CD4-positive, alpha-beta T cell treated with Interferon gamma for 1 hour (primary cell): ENCODE results near the gene CCNY.

Experiments used
- DNase-seq: peaks from one replicate; pipeline ENCODE4 v3.0.0-alpha.2; 2020

The CCNY gene

DNA sequence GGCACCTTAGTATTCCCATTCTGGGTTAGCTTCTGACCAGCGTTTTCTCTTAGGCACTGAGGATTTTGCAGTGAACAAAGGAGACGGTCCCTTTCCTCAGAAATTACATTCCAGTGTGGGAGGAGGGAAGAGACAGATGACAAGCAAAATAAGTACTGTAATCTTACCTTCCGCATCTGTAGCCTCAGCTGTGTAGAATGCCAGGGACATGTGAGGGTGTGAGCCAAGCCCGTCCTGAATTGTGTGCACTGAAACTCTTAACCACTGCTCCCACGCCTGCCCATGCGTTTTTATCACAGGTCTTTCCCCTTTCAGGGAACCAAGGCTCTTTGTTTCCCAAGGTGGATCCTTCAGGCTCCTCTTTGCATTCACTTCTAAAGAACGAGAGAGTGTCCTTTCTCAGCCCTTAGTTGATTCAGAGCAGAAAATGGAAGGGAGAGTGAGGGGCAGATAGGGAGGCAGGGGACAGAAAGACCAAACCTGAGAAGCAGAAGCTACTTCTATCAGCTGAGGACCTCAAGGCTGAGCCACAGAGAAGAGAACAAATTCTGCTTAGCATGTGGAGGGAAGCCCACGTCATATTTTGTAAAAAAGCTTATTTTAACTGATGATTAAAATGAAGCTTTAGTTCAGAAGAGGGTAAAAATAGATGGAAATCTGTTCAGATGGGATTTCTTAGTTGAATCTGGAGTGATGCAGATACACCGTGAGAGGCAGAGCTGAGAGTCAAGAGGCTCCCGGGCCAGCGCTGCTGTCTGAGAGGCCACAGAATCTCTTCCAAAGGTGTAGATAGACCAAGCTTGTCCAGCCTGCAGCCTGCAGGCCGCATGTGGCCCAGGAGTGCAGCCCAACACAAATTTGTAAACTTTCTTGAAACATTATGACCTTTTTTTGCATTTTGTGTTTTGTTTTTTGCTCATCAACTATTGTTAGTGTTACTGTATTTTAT, 122.5 kb downstream of the CCNY start:
- no peak for DNase-seq

DNA sequence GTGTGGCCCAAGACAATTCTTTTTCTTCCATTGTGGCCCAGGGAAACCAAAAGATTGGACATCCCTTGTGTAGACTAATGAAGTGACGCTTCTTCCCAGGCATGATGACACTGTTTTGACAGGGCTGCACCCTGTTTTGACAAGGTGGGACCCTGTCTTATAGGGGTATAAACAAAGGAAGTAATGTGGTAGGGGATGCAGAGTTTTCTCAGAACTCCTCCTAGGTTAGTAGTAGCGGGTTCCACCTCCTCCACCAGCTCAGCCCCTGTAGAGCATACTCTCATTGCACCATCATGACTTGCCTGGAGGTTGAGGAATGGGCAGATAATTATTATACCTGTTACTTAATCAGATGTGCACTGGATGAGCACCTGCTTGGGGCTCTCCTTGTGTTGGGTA, 123.1 kb downstream of the CCNY start:
- no peak for DNase-seq

DNA sequence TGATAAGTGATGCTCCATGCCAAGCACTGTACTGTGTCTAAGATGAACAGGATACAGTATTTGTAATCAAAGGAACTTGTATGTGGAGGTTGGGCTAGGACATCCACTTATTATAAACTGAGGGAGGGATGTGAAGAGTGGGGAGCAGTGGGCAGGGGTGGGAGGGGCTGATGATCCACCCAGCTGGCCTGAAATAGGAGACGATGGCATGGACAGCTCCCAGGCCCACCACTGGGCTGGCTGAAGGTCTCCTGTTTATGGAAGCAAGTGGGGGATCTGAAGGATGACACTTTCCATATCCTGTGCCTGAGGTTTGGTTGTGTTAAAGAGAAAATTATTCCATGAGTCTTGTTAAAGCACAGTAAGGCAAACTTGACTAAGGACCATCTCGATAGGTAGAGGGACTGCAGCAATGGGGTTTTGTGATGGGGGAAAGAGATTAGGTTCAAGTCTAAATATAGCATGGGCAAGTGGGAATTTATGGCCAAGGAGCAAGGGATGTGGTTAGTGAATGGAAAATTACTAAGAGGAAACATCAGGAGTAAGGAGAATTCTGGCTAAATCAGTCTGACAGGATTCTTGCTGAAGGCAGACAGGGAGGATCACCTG, 124.6 kb downstream of the CCNY start:
- no peak for DNase-seq

DNA sequence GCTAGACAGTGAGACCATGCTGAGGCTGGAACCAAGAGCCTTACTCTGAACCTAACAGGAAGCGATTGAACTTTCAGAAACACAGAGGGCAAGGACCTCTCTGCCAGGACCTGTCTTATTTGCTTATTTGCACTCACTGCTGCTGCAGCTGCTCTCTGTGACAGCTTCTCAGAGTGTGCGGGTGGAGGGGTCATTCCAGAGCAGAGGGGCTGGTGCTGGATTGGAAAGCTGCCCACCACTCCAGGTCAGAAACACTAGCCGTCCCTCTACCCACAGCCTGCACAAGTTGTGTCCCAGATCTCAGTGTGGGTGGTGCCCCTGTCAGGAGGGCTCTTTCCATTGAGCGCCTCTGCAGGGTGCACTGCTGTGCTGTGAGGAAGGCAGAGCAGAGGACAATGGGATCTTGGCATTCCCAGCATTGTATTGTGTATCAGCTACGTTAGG, 126.2 kb downstream of the CCNY start:
- no peak for DNase-seq

DNA sequence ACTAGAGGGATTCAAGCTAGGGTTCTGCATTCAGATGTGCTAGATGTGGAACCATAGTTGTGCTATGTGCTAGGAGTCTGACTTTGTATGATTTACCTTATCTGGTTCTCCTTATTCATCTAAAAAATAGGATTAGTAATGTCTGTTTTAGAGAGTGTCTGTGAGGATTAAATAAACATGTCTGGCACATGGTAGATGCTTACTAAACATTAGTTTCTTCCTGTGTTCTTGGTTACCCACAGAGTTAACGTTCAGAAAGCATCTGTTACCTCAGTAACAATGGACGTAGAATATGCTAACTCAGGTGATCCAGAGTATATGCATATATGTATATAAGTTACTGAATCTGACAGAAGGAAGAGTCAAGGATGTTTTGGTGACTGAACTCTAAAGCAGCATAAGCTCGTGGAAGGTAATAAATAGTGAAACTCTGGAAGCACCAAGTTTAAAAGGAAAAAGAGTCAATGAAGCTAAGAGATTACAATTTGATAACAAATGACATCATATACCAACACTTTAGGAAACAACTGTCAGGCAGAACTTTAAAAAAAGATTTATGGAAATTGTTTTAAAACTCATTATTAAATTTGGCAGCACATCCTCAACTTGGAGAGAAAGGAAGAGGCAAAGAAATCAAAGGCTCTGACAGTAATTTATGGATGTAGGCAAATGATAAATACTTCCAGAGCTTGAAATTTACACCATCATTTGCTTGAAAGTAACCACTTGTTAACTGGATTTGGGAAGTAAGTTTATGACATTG, 127.0 kb downstream of the CCNY start:
- DNase-seq, result no peak

DNA sequence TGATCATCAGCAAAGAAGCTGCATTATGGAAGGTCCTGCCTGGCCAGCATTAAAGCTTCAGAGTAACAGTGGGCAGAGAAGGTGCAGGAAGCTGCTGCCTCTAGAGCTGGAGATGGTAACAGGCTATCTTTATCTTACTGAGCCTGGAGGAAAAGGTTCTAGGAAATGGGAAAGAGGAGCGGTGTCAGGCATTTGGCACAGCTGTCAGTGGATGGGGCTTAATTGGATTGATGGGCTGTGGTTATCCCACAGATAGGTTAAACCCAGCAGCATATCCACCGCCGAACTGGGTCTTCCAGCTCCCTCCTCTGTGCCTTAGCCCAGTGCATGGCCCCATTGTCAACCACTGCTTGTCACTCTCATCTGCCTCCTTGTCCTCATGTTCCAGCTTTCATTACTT, 127.6 kb downstream of the CCNY start:
- no peak for DNase-seq

DNA sequence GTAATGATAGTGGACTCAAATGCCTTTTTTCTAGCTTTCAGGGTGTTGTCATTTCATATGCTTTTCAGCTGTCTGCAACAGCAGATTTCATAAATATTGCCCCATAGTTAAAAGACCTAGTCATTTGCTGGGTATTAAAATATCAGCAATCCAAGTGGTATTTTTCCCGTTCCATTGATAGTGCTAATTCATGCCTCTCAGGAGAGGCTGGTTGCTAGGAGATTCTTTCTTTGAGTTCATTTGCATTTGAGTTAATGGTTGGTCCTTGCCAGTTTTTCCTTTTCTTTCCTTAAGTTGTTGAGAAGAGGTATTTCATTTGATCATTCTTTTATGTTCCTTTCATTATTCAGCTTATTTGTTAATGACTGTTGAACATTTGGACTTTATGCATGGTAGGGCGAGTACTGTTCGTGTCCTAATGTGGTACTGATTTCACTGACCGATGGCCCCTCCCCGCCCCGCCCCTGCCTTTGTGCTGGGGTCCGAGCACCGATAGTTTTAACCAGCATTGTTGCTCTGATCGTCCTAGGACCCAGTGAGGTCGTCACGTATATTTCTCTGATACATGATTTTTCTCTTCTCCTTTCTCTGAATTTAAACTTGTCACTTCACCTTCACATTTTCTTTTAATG, 128.6 kb downstream of the CCNY start:
- no peak for DNase-seq

DNA sequence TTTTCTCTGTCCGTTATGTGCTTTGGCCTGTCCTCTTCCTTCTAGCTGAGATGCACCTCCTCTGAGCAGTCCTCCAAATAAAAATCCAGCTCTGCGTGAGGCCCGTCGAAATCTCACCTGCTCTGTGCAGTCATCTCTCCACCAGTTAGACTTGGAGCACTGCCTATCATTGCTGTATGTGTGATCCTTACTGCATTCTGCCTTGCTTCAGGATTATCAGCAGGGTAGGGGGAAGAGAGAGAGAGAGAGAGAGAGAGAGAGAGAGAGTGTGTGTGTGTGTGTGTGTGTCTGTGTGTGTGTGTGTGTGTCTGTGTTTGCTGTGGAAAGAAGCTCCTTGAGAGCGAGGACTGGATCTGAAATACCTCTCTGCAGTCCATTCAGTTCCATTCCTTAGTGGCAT, 129.4 kb downstream of the CCNY start:
- DNase-seq, result no peak

DNA sequence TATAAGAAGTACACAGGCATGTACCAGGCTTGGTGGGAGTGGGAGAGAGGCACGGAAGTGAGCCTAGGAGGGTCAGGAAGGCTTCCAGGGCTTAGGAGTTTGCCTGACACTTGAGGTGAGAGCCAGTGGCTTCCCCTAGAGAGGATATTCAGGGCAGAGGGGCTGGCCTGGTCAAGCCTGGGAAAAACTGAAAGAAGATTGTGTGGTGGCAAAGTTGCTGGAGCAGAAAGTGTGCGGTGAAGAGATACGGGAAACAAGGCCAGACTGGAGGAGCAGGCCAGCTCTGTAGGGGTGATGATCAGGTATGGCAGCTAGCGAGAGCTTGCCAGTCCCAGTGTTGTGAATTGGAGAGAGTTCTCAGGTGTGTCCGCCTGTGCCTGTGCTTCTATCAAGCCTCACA, 129.9 kb downstream of the CCNY start:
- DNase-seq, result no peak

DNA sequence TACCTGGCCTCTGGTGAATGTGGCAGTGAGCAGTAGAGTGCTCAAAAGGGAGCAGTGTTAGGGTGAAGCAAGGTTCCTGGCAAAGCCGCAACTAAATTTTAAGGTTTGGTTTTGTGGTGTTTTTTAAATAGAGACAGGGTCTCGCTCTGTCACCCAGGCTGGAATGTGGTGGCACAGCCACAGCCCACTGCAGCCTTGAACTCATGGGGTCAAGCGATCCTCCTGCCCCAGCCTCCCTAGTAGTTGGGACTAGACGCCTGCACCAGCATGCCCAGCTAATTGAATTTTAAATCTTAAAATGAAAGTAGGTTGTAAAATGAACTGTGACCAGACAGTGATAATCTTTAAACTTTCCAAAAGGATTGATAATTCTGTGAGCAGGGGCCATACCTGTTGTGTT, 130.4 kb downstream of the CCNY start:
- DNase-seq, result no peak

DNA sequence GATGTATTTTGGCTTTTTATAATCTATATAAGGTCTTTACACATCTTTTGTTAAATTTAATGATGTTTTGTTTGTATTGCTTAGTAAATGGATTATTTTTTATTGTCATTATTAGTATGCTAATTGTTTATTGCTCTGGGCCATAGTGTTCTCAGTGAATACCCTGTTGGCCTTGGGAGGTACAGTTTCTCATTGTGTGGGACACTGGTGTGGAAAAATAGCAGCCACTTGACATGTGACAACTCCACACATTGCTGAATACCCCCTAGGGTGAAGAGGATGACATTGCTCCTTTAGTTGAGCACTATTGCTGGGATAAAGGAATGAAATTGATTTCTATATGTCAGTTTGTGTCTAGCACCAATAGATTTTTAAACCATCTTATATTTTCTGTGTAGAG, 130.9 kb downstream of the CCNY start:
- no peak for DNase-seq

DNA sequence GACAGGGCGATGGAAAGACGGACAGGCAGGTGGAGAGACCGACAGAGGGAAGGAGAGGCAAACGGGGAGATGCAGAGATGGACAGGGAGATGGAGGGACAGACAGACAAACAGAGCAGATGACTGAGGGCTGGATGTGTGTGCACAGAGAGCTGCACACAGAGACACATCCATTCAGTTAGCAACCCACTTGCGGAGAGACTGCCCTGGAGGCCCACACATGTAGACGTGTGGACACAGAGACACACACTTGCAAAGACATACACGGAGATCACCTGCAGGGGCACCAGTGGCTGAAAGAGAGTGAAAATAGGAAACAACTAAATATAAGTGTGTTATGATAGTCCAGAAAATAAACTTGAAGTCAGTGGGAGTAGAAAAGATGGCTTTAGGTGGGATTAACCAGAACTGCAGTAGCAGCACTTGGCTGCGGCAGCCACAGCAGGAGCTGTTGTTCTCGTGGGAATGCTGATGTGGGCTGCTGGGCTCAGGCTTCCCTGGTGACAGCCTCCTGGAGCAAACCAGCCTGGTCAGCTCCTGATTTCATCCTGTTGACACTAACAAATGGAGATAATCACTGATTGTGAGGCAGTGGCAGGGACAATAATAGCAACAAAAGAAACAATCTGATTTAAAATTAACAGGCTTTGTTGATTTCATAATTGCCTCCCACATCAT, 134.1 kb downstream of the CCNY start:
- no peak for DNase-seq

DNA sequence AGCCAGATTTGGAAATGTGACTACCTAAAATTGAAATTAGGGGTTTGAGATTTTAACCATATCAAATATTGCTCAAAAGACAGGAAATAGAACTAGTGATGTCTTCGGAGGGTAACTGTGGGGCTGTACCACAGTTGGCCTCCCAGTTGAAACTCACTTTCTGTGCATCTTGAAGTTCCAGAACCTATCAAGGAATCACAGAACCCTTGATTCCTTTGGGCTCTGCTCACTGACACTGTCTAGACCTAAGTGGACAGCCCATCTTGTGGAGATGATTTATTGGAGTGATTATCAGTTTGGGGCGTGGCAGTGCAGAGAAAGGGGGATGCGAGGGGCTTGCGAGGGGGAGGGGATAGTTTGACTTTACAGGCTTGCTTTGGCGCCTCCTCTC, 134.6 kb downstream of the CCNY start:
- no peak for DNase-seq

DNA sequence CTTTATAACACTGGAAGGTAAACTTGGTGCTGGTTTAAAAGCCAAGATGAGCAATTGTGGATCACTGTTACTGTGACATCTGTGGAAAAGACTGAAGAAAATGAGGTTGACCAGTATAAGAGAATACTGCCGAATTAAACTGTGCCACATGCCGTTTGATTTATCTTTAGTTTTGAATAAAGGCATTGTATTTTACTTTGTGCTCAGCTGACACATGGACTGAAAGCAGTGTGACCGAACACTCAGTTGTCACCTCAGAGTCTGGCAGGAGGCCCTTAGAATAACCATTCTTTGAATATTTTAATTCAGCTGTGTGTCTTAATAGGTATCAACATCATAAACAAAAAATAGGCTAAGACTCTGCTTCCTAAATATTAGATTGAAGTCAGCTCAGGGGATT, 135.1 kb downstream of the CCNY start:
- no peak for DNase-seq

DNA sequence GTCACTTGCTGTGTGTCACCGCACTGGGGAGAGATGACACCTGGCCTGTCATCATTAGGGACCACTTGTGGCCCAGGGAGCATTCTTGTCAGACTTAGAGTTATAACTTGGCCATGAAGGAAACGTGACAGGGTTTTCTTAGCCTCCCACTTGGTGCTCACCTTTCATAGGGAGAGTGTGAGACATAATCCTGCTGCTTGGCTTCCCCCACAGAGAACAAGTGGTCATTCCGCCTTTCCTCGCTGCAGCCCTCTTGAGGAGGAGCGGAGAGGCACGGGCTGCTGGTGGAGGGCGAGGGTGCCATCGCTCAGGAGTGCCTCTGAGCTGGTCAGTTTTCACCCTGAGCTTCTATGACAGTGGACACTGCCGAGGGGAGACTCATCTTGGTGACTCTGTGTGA, 143.8 kb downstream of the CCNY start:
- DNase-seq, result no peak

DNA sequence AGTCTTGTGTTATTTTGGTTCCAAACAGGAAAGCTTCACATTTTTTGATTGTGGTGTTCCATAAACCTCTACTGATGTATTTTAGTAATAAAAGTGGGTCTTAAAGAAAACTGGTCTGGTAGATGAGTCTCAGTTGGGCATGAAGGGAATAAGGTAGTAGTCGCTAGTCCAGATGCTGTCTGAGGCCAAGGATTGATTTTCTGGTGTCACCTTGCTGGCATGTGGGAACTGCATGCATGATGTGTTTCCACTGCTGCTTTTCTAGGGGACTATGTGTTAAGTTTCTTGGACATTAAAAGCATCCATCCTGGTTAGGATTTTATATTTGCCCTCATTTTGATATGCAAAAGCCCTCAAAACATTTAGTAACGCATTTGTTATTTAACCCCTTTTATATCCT, 145.1 kb downstream of the CCNY start:
- DNase-seq, result no peak

DNA sequence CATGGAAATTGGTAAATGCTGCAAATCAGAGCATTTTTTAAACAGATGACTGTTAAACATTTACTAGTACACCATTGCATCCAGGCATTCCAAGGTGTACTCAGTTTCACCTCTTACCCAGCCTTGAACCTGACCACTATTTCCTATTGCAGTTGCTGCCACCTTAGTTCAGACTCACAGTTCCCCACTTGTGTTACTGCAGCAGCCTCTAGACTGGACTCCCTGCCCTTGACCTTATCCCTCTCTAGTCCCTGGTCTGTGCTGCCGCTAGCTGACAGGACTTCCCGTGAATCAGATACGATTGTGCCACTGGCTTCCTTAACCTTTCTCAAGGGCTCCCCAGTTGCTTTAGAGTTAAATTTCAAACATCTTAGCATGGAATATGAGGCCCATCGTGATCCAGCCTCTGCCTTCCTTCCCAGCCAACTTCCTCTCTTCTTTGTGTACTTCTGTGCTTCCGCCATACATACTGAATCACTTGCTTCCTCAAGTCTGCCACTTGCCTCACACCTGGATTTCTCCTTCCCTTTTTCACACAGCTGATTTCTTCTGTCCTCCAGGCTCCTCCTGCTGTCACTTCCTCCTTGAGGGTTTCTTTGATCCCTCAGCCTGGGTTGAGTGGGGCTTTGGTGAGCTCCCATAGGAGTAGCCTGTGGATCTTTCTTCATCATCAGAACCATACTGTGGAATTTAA, 150.1 kb downstream of the CCNY start:
- no peak for DNase-seq

DNA sequence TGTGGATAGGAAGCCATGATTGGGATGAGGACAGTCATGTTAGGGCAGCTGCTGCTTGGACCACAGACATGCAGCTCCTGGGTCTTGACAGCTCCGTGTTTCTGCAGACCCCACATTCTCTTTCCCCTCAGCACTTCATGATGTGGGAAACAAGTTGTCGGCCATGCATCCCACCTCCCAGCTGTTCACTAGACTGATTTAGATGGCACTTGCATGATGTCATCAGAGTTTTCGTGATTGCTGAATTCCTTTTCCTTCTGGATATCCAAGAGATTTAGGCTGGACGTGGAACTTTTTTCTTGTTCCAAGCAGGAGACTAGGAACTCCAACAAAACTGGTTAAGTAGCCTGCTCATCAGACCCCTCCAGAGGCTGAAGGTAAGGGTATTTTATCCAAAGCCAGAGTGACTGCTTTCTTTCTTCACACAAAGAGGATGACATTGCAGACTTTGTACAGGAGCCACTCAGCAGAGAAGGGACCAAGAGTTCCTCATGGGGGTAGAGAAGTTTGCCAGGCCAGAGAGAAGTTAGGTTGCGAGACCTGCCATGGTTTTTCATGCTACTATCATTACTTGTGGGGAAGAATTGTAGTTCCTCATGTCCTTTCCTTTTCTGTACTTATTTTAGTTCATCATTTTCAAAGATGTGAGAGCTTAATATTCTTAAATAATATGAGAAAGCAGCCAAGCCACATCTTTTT, 151.2 kb downstream of the CCNY start:
- no peak for DNase-seq

DNA sequence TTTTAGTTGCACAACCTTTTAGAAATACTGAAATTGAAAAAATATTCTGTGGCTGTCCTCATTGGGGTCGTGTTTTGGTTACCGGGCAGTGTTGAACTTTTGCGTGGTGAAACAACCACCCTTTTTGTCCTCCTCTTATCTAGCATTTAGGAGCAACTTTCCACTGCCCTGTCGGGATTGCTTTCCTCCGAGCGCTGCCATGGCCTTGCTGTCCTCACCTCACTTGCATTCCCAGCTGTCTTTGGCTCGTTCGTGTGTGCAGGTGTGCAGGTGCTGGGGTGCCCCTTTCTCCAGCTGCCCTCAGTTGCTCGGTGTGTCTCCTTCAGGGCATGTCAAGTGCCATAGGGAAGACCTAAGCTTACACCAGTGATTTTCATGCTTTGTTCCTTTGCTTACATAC, 151.9 kb downstream of the CCNY start:
- DNase-seq, result no peak

DNA sequence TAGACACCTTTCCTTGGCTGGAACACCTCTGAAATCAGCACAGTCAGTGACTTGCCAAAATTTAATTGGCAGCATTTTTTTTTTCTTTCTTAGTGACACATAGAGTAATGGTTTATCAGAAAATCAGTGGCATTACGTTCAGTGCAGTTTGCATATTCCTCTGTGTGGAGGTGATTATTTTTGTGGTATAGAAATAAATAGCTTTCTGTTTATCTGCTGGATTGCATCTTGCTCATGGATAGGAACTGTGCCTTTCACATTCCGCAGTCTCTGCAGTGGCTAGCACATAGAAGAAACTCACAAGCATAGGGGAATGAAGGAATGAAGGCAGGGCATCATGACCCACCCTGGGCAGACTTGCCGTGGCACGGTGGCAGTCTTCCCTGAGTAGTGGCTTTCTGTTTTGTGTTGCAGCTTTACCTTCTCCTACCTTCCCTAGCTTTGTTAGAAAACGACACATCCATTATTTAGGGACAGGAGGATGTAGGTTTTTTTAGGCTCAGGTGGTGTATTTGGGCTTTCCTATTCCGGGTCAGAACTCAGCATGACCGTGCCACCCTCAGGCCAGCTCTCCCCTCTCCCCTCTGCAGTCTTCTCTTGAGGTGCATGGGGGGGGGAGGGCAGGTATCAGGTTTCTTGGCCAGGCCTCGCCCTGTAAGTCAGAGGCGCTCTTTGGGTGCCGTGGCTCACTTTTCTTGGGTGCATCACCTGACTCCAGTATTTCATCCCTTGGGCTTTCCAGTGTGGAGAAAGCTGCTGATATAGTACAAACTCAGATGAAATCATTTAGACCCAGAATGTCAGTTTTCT, 156.3 kb downstream of the CCNY start:
- no peak for DNase-seq
